ENCODE measurements around the gene C1orf198.
"Not testable (repeated sequence)": the region's sequence is repeated elsewhere in the genome, so short reads cannot be mapped to it uniquely, and the experiment has no call there.

C1orf198 gene

GRCh38 chr1:230860617-230861384 is 7.5 kb downstream of the C1orf198 start:
- no peak for DNase-seq (ENCODE audit: low read depth in 2 of 2)

- DNase-seq (ENCODE audit: low read depth in 2 of 2) = no peak
Measured at GRCh38 chr1:230858918-230859729, 9.2 kb downstream of the C1orf198 start.

GRCh38 chr1:230858236-230858820 is 10.0 kb downstream of the C1orf198 start:
- no peak for DNase-seq (ENCODE audit: low read depth in 2 of 2)

- no peak for DNase-seq (ENCODE audit: low read depth in 2 of 2)
Measured at GRCh38 chr1:230857822-230858221, 10.5 kb downstream of the C1orf198 start.

GRCh38 chr1:230857077-230857476 is 11.2 kb downstream of the C1orf198 start:
- DNase-seq (ENCODE audit: low read depth in 2 of 2) = no peak

- DNase-seq (ENCODE audit: low read depth in 2 of 2) = no peak
Measured at GRCh38 chr1:230855886-230856285, 12.4 kb downstream of the C1orf198 start.

GRCh38 chr1:230854423-230854822 is 13.9 kb downstream of the C1orf198 start:
- DNase-seq (ENCODE audit: low read depth in 2 of 2) = no peak

GRCh38 chr1:230853731-230854130 is 14.6 kb downstream of the C1orf198 start:
- no peak for DNase-seq (ENCODE audit: low read depth in 2 of 2)

- DNase-seq (ENCODE audit: low read depth in 2 of 2) = no peak
Measured at GRCh38 chr1:230852959-230853358, 15.4 kb downstream of the C1orf198 start.

- no peak for DNase-seq (ENCODE audit: low read depth in 2 of 2)
Measured at GRCh38 chr1:230851291-230851691, 17.0 kb downstream of the C1orf198 start.

GRCh38 chr1:230850547-230850946 is 17.8 kb downstream of the C1orf198 start:
- DNase-seq (ENCODE audit: low read depth in 2 of 2) = no peak

GRCh38 chr1:230849451-230850224 is 18.7 kb downstream of the C1orf198 start:
- DNase-seq (ENCODE audit: low read depth in 2 of 2) = no peak

GRCh38 chr1:230848235-230848634 is 20.1 kb downstream of the C1orf198 start:
- DNase-seq (ENCODE audit: low read depth in 2 of 2) = no peak

- not testable (repeated sequence) for DNase-seq (ENCODE audit: low read depth in 2 of 2)
Measured at GRCh38 chr1:230845184-230845583, 23.1 kb downstream of the C1orf198 start.

GRCh38 chr1:230844561-230844960 is 23.8 kb downstream of the C1orf198 start:
- DNase-seq (ENCODE audit: low read depth in 2 of 2) = no peak

GRCh38 chr1:230843503-230844309 is 24.6 kb downstream of the C1orf198 start:
- DNase-seq (ENCODE audit: low read depth in 2 of 2) = no peak

- no peak for DNase-seq (ENCODE audit: low read depth in 2 of 2)
Measured at GRCh38 chr1:230842801-230843200, 25.5 kb downstream of the C1orf198 start.

- DNase-seq (ENCODE audit: low read depth in 2 of 2) = no peak
Measured at GRCh38 chr1:230839173-230839572, 29.1 kb downstream of the C1orf198 start.

GRCh38 chr1:230836793-230837192 is 31.5 kb downstream of the C1orf198 start:
- DNase-seq (ENCODE audit: low read depth in 2 of 2) = no peak

- DNase-seq (ENCODE audit: low read depth in 2 of 2) = no peak
Measured at GRCh38 chr1:230836347-230836746, 32.0 kb downstream of the C1orf198 start.

GRCh38 chr1:230834292-230834691 is 34.0 kb downstream of the C1orf198 start:
- DNase-seq (ENCODE audit: low read depth in 2 of 2) = no peak
